Common myeloid progenitor, CD34-positive (primary cell): Measurements from ENCODE around the gene HOGA1.

Experiments used
- CTCF ChIA-PET: fragments of 350-600 bp; sonication (Branson Sonifier 250); formaldehyde crosslinking; loops from one replicate; lab custom pipeline; 2021; ENCODE audit warnings: antibody characterized with exemption; lab: Charles Lee
- POLR2A ChIA-PET: fragments of 350-600 bp; sonication (Branson Sonifier 250); formaldehyde crosslinking; loops from one replicate; lab custom pipeline; 2021; ENCODE audit warnings: antibody characterized with exemption; lab: Charles Lee
- DNase-seq, 3 donors: peaks; one replicate each; pipeline versions ENCODE4 v3.0.0 to v3.0.0-alpha.2; 2013
- H3K27ac ChIP-seq, 2 experiments: 1 replicate in 1 of 2; 2 replicates in 1 of 2; pipeline ENCODE4 v1.7.0; 2013; ENCODE audit warnings: inconsistent platforms in 2 of 2, low read length in 2 of 2, mild to moderate bottlenecking in 2 of 2, low read depth in 1 of 2, moderate library complexity in 1 of 2; ENCODE audit not compliant: severe bottlenecking in 2 of 2, insufficient read depth in 1 of 2, poor library complexity in 1 of 2
- H3K27me3 ChIP-seq, 5 experiments: replicated peaks in 2 of 5; 1 replicate in 3 of 5; 2 replicates in 2 of 5; pipeline versions ENCODE4 v1.6.1 to v1.7.0; 2013; ENCODE audit warnings: low read length in 4 of 5, mild to moderate bottlenecking in 2 of 5, moderate library complexity in 2 of 5, inconsistent platforms in 1 of 5; ENCODE audit not compliant: insufficient read depth in 5 of 5, control insufficient read depth in 4 of 5
- H3K36me3 ChIP-seq, 4 experiments: 1 replicate in 2 of 4; 2 replicates in 2 of 4; pipeline versions ENCODE4 v1.6.1 to v1.7.0; 2013; ENCODE audit warnings: low read length in 3 of 4, control low read depth in 1 of 4, mild to moderate bottlenecking in 1 of 4; ENCODE audit not compliant: control insufficient read depth in 4 of 4, insufficient read depth in 4 of 4
- H3K4me1 ChIP-seq, 4 experiments: 1 replicate in 3 of 4; 2 replicates in 1 of 4; pipeline versions ENCODE4 v1.6.1 to v1.7.1; 2013; ENCODE audit warnings: low read length in 3 of 4, mild to moderate bottlenecking in 3 of 4, control low read depth in 1 of 4, inconsistent platforms in 1 of 4, moderate library complexity in 1 of 4; ENCODE audit not compliant: control insufficient read depth in 4 of 4, insufficient read depth in 4 of 4; ENCODE audit errors: control extremely low read depth in 1 of 4
- H3K4me3 ChIP-seq, 7 experiments: 1 replicate in 4 of 7; 2 replicates in 3 of 7; pipeline versions ENCODE4 v1.5.1 to v1.7.0; 2013; ENCODE audit warnings: mild to moderate bottlenecking in 7 of 7, low read length in 6 of 7, moderate library complexity in 6 of 7, inconsistent platforms in 2 of 7, low read depth in 2 of 7, control low read depth in 1 of 7; ENCODE audit not compliant: insufficient read depth in 4 of 7, control insufficient read depth in 1 of 7; ENCODE audit errors: extremely low read depth in 1 of 7
- H3K9me3 ChIP-seq, 5 experiments: 1 replicate in 4 of 5; 2 replicates in 1 of 5; pipeline versions ENCODE4 v1.6.1 to v1.7.1; 2013; ENCODE audit warnings: low read length in 4 of 5, mild to moderate bottlenecking in 2 of 5, inconsistent platforms in 1 of 5, low read depth in 1 of 5, moderate library complexity in 1 of 5; ENCODE audit not compliant: control insufficient read depth in 4 of 5, insufficient read depth in 2 of 5; ENCODE audit errors: control extremely low read depth in 1 of 5
- WGBS: methylation state at CpG from one replicate; pipeline ENCODE4 v1.1.5; 2013; ENCODE audit not compliant: insufficient coverage; 5-methylcytosine and 5-hydroxymethylcytosine counted together

HOGA1 gene

GRCh38 chr10:97540669-97541500 lies 43.3 kb upstream of the HOGA1 start:
- CTCF ChIA-PET, result interaction anchor here (1.3 to 12.9 kb wide), 3 partner anchors 11 to 74 kb away, joined by 3 to 148 read pairs (median 6); no protein-coding TSS in a partner anchor
- WGBS, result 98% methylated on average over 13 of the region's 14 CpGs
- H3K27me3 ChIP-seq, result no peaks in the 10 kb centered on the region

GRCh38 chr10:97542169-97543024 lies 41.8 kb upstream of the HOGA1 start:
- H3K27ac ChIP-seq, result peak overlapping the region in 1 of 2 experiments; percentile 57
- H3K4me3 ChIP-seq, result peak overlapping the region in 3 of 7 experiments; percentile 11 to 57 (median 33)
- H3K36me3 ChIP-seq, result no peaks in the 10 kb centered on the region
- DNase-seq, result peak; percentile 49 to 83 (median 77)
- POLR2A ChIA-PET, result interaction anchor here (0.6 kb wide), 1 partner anchor 21 kb away, joined by 4 read pairs; no protein-coding TSS in a partner anchor
- CTCF ChIA-PET, result interaction anchor here (1.1 to 12.9 kb wide), 3 partner anchors 10 to 81 kb away, joined by 4 to 148 read pairs (median 6); no protein-coding TSS in a partner anchor
- H3K4me1 ChIP-seq, result peaks cover 0 to 30% (median 24%) of the 10 kb centered on the region in 4 experiments
- H3K9me3 ChIP-seq, result no peaks in the 10 kb centered on the region
- 85% methylated on average over 9 of the region's 9 CpGs for WGBS
- no peaks in the 10 kb centered on the region for H3K27me3 ChIP-seq

More at GRCh38 chr10:97540669-97541500, 43.3 kb upstream of the HOGA1 start:
- POLR2A ChIA-PET, result no interaction called here
- Histone ChIP-seq H3K4me1 (peaks cover 0 to 24% (median 23%) of the 10 kb centered on the region in 4 experiments), H3K27ac (no peak overlapping the region), H3K4me3 (no peak overlapping the region), H3K9me3 (no peaks in the 10 kb centered on the region), H3K36me3 (no peaks in the 10 kb centered on the region)
- DNase-seq, result no peak

GRCh38 chr10:97543025-97543546 lies 41.1 kb upstream of the HOGA1 start:
- CTCF ChIA-PET, result interaction anchor here (1.1 to 12.9 kb wide), 2 partner anchors 9 to 82 kb away, joined by 4 to 148 read pairs; no protein-coding TSS in a partner anchor
- H3K4me3 ChIP-seq, result peak overlapping the region in 3 of 7 experiments; percentile 11 to 57 (median 33)

GRCh38 chr10:97546456-97547270 lies 37.5 kb upstream of the HOGA1 start:
- no peak for DNase-seq
- H3K4me1 ChIP-seq, result peaks cover 0 to 30% (median 24%) of the 10 kb centered on the region in 4 experiments
- CTCF ChIA-PET, result interaction anchor here (0.6 to 2.2 kb wide), 7 partner anchors 8 to 80 kb away, joined by 3 to 9 read pairs (median 4); partner anchors contain the start of gene ANKRD2
- no peaks in the 10 kb centered on the region for H3K27me3 ChIP-seq
- WGBS, result 93% methylated on average over 8 of the region's 18 CpGs
- H3K27ac ChIP-seq, result no peak overlapping the region
- no peak overlapping the region for H3K4me3 ChIP-seq
- no peaks in the 10 kb centered on the region for H3K36me3 ChIP-seq
- POLR2A ChIA-PET, result no interaction called here
- H3K9me3 ChIP-seq, result no peaks in the 10 kb centered on the region

More at GRCh38 chr10:97543025-97543546, 41.1 kb upstream of the HOGA1 start:
- Histone ChIP-seq H3K36me3 (no peaks in the 10 kb centered on the region), H3K27me3 (no peaks in the 10 kb centered on the region), H3K4me1 (peaks cover 0 to 30% (median 24%) of the 10 kb centered on the region in 4 experiments), H3K27ac (peak overlapping the region in 1 of 2 experiments; percentile 57), H3K9me3 (no peaks in the 10 kb centered on the region)
- POLR2A ChIA-PET, result no interaction called here
- WGBS, result 22% methylated on average over 10 of the region's 10 CpGs
- DNase-seq, result peak; percentile 71 to 86 (median 81)

GRCh38 chr10:97547271-97547600 lies 37.0 kb upstream of the HOGA1 start:
- H3K27me3 ChIP-seq, result no peaks in the 10 kb centered on the region
- POLR2A ChIA-PET, result no interaction called here

GRCh38 chr10:97547962-97548361 lies 36.2 kb upstream of the HOGA1 start:
- Histone ChIP-seq H3K9me3 (no peaks in the 10 kb centered on the region), H3K4me3 (no peak overlapping the region), H3K27ac (no peak overlapping the region), H3K27me3 (no peaks in the 10 kb centered on the region), H3K36me3 (no peaks in the 10 kb centered on the region), H3K4me1 (peaks cover 0 to 19% (median 11%) of the 10 kb centered on the region in 4 experiments)
- no peak for DNase-seq
- ChIA-PET POLR2A (no interaction called here), CTCF (interaction anchor here (0.8 to 9.1 kb wide), 3 partner anchors 10 to 81 kb away, joined by 3 to 148 read pairs (median 4); partner anchors contain the start of gene ANKRD2)
- WGBS, result 91% methylated on average over 4 of the region's 4 CpGs

More at GRCh38 chr10:97547271-97547600, 37.0 kb upstream of the HOGA1 start:
- CTCF ChIA-PET, result interaction anchor here (0.8 to 2.2 kb wide), 5 partner anchors 11 to 81 kb away, joined by 3 to 9 read pairs (median 5); partner anchors contain the start of gene ANKRD2
- H3K36me3 ChIP-seq, result no peaks in the 10 kb centered on the region
- H3K4me3 ChIP-seq, result no peak overlapping the region
- no peak for DNase-seq
- peaks cover 0 to 26% (median 19%) of the 10 kb centered on the region in 4 experiments for H3K4me1 ChIP-seq
- no peak overlapping the region for H3K27ac ChIP-seq
- 94% methylated on average over 4 of the region's 4 CpGs for WGBS
- H3K9me3 ChIP-seq, result no peaks in the 10 kb centered on the region
